Hepatocyte (in vitro differentiated cells): ENCODE data around the gene RIT1. TPM values are rescaled to one million over a fixed set of nuclear protein-coding genes. Genes with fewer than 3 reads are reported as not detected.
"Not testable (repeated sequence)": the region's sequence is repeated elsewhere in the genome, so short reads cannot be mapped to it uniquely, and the experiment has no call there.

ENCODE experiments used
- DNase-seq: peaks from one replicate; pipeline ENCODE4 v3.0.0-alpha.2; 2016; ENCODE audit warnings: low spot score
- H2AFZ ChIP-seq: fragments of 200-600 bp; sonication (generic); 2 replicates; pipeline ENCODE4 v1.6.0; 2016; ENCODE audit warnings: antibody characterized with exemption, mild to moderate bottlenecking
- H3K27ac ChIP-seq: fragments of 200-600 bp; sonication (generic); 2 replicates; pipeline ENCODE4 v1.5.1; 2016; ENCODE audit warnings: mild to moderate bottlenecking
- H3K27me3 ChIP-seq: fragments of 200-600 bp; sonication (generic); 2 replicates; pipeline ENCODE4 v1.6.1; 2016
- H3K36me3 ChIP-seq: fragments of 200-600 bp; sonication (generic); replicated peaks from 2 replicates; pipeline ENCODE4 v1.5.1; 2016; ENCODE audit warnings: low read depth; ENCODE audit not compliant: insufficient read depth
- H3K4me1 ChIP-seq: fragments of 200-600 bp; sonication (generic); 2 replicates; pipeline ENCODE4 v1.5.1; 2016; ENCODE audit warnings: mild to moderate bottlenecking, moderate library complexity; ENCODE audit not compliant: insufficient read depth
- H3K4me2 ChIP-seq: fragments of 200-600 bp; sonication (generic); 2 replicates; pipeline ENCODE4 v1.6.0; 2016
- H3K4me3 ChIP-seq: fragments of 200-600 bp; sonication (generic); 2 replicates; pipeline ENCODE4 v1.5.1; 2016; ENCODE audit warnings: mild to moderate bottlenecking
- H3K79me2 ChIP-seq: fragments of 200-600 bp; sonication (generic); 2 replicates; pipeline ENCODE4 v1.6.0; 2017; ENCODE audit warnings: mild to moderate bottlenecking
- H3K9me2 ChIP-seq: fragments of 200-600 bp; sonication (generic); replicated peaks from 2 replicates; pipeline ENCODE4 v1.6.0; 2017; ENCODE audit warnings: mild to moderate bottlenecking; ENCODE audit not compliant: insufficient read depth
- H3K9me3 ChIP-seq: fragments of 200-600 bp; sonication (generic); 2 replicates; pipeline ENCODE4 v1.5.1; 2016; ENCODE audit warnings: low read depth, mild to moderate bottlenecking
- H4K20me1 ChIP-seq: fragments of 200-600 bp; sonication (generic); 2 replicates; pipeline ENCODE4 v1.6.0; 2016; ENCODE audit warnings: mild to moderate bottlenecking; ENCODE audit not compliant: insufficient read depth, poor library complexity, severe bottlenecking
- EZH2 ChIP-seq: fragments of 200-600 bp; sonication (generic); IDR thresholded peaks from 2 replicates; pipeline ENCODE4 v1.6.1; 2016; ENCODE audit warnings: antibody characterized with exemption, mild to moderate bottlenecking, borderline replicate concordance
- EZH2phosphoT487 ChIP-seq: fragments of 200-600 bp; sonication (generic); IDR thresholded peaks from one replicate; pipeline ENCODE4 v1.6.1; 2018; ENCODE audit warnings: antibody characterized with exemption, mild to moderate bottlenecking, low read depth, moderate library complexity; ENCODE audit not compliant: unreplicated experiment, severe bottlenecking
- WGBS: methylation state at CpG from one replicate; pipeline ENCODE4 v1.1.6; 2016; ENCODE audit warnings: low lambda C conversion rate; ENCODE audit errors: missing lambda C conversion rate; 5-methylcytosine and 5-hydroxymethylcytosine counted together
- polyA plus RNA-seq: library from polyadenylated mRNA; unstranded; fragments of >200 nt; fragmentation: Nextera tagmentation; extraction: Ambion mirVana; gene quantifications from 2 replicates; pipeline ENCODE4 v1.2.1, GENCODE V29; 2016
- total RNA-seq: library from RNA; depleted of rRNA; stranded (reverse); fragments of >200 nt; gene quantifications from 2 replicates; pipeline ENCODE4 v1.2.3, GENCODE V29; 2014
- TF ChIP-seq, protein P1 (sequence below): fragments of 200-600 bp; sonication (generic); IDR thresholded peaks from 2 replicates; pipeline ENCODE4 v1.5.1; 2016; ENCODE audit warnings: antibody characterized with exemption, mild to moderate bottlenecking; ENCODE audit not compliant: poor library complexity

RIT1 gene
- total and polyA plus RNA-seq, 2 experiments from 2014 or later, result 17.6 to 33.5 TPM

DNA sequence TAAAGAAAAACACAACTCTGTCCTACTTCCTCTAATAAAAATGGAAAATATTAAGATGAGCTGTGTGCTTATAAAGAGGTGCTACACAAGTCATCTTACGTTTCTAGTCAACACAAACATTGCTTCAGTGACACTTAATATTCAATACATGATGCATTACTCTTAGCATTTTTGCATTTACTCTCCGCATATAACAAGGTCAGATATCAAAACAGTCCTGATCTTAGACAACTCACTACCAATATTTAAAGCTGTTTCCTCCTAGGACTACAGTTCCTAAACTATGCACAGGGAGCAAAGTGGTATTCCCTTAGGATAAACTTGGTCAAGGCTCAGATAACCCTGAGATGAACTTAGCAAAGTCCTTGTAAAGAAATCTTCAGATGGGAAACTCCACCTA, 12.3 kb downstream of the RIT1 start:
- 71% methylated on average over 2 of the region's 2 CpGs for WGBS
- no peak overlapping the region for H3K4me2 ChIP-seq
- peaks cover 6% of the 10 kb centered on the region for H3K36me3 ChIP-seq
- H3K9me3 ChIP-seq, result no peaks in the 10 kb centered on the region
- TF ChIP-seq, protein P1, sequence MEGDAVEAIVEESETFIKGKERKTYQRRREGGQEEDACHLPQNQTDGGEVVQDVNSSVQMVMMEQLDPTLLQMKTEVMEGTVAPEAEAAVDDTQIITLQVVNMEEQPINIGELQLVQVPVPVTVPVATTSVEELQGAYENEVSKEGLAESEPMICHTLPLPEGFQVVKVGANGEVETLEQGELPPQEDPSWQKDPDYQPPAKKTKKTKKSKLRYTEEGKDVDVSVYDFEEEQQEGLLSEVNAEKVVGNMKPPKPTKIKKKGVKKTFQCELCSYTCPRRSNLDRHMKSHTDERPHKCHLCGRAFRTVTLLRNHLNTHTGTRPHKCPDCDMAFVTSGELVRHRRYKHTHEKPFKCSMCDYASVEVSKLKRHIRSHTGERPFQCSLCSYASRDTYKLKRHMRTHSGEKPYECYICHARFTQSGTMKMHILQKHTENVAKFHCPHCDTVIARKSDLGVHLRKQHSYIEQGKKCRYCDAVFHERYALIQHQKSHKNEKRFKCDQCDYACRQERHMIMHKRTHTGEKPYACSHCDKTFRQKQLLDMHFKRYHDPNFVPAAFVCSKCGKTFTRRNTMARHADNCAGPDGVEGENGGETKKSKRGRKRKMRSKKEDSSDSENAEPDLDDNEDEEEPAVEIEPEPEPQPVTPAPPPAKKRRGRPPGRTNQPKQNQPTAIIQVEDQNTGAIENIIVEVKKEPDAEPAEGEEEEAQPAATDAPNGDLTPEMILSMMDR, result no peak
- no peak for TF ChIP-seq EZH2
- no peak for TF ChIP-seq EZH2phosphoT487
- H3K79me2 ChIP-seq, result no peaks in the 10 kb centered on the region
- H4K20me1 ChIP-seq, result no peaks in the 10 kb centered on the region
- H3K9me2 ChIP-seq, result no peaks in the 10 kb centered on the region
- no peaks in the 10 kb centered on the region for H3K4me1 ChIP-seq
- H2AFZ ChIP-seq, result no peak overlapping the region
- H3K27ac ChIP-seq, result no peak overlapping the region
- no peak for DNase-seq
- H3K27me3 ChIP-seq, result no peaks in the 10 kb centered on the region
- no peak overlapping the region for H3K4me3 ChIP-seq

DNA sequence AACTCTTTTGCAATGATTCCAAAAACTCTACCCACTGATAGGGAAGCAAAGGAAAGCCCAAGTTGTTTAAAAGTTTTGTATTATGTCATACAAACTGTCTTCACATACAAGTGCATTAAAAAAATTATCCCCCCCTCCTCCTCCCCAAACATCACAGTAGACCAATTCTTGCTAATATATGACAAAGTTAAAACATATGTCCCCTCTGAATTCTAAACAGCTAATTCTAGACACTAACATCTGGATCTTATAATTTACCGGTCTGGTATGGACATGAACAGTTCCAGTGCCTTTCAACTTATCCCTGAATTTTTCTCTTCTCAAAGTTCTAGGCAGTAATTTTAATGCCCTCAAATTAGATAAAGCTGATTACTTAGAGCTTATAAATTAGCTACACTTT, 13.4 kb downstream of the RIT1 start:
- Histone ChIP-seq H3K4me2 (no peak overlapping the region), H4K20me1 (no peaks in the 10 kb centered on the region), H3K9me2 (no peaks in the 10 kb centered on the region), H2AFZ (no peak overlapping the region), H3K27ac (no peak overlapping the region), H3K79me2 (no peaks in the 10 kb centered on the region), H3K4me3 (no peak overlapping the region), H3K9me3 (no peaks in the 10 kb centered on the region), H3K27me3 (no peaks in the 10 kb centered on the region), H3K4me1 (peaks cover 7% of the 10 kb centered on the region), H3K36me3 (peaks cover 6% of the 10 kb centered on the region)
- 67% methylated on average over 1 of the region's 1 CpG for WGBS
- TF ChIP-seq EZH2phosphoT487, result no peak
- TF ChIP-seq, protein P1, result no peak
- TF ChIP-seq EZH2, result no peak
- DNase-seq, result no peak

DNA sequence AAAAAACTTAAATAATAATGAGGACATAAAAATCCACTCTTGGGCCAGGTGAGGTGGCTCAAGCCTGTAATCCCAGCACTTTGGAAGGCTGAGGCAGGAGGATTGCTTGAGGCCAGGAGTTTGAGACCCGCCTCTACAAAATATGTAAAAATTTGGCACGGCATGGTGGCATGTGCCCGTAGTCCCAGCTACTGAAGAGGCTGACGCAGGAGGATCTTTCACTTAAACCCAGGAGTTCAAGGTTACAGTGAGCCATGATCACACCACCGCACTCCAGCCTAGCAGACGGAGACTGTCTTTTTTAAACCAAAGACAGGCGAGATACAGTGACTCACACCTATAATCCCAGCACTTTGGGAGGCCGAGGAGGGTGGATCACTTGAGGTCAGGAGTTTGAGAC, 14.7 kb downstream of the RIT1 start:
- not testable (repeated sequence) for H3K4me3 ChIP-seq, H3K9me3 ChIP-seq, H4K20me1 ChIP-seq, H3K36me3 ChIP-seq, H2AFZ ChIP-seq, H3K27ac ChIP-seq, H3K4me2 ChIP-seq, DNase-seq, H3K79me2 ChIP-seq, H3K27me3 ChIP-seq, H3K9me2 ChIP-seq
- H3K4me1 ChIP-seq, result peaks cover 11% of the 10 kb centered on the region
- 95% methylated on average over 8 of the region's 8 CpGs for WGBS

DNA sequence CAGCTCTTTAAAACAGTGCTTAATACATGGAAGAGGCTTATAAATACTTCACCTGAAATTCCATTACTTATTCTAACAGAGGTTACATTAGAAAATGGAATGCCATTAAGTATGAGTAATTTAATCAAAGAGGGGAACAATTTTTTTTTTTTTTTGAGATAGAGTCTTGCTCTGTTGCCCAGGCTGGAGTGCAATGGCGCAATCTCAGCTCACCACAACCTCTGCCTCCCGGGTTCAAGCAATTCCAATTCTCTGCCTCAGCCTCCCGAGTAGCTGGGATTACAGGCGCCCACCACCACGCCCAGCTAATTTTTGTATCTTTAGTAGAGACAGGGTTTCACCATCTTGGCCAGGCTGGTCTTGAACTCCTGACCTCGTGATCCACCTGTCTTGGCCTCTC, 15.5 kb downstream of the RIT1 start:
- H3K27ac ChIP-seq, H3K36me3 ChIP-seq, H3K4me3 ChIP-seq, H2AFZ ChIP-seq, DNase-seq, H3K27me3 ChIP-seq, H3K79me2 ChIP-seq, H3K4me2 ChIP-seq, H3K9me3 ChIP-seq, H4K20me1 ChIP-seq, H3K9me2 ChIP-seq: not testable (repeated sequence)
- H3K4me1 ChIP-seq, result peaks cover 11% of the 10 kb centered on the region
- WGBS, result 98% methylated on average over 6 of the region's 6 CpGs
